ENCODE data around the gene CPB1.

The CPB1 gene

GRCh38 chr3:148884261-148884660 lies 56.6 kb downstream of the CPB1 start:
- DNase-seq, result no peak

- DNase-seq, result no peak
These were observed 62.2 kb downstream of the CPB1 start for GRCh38 chr3:148889828-148890227.

DNA sequence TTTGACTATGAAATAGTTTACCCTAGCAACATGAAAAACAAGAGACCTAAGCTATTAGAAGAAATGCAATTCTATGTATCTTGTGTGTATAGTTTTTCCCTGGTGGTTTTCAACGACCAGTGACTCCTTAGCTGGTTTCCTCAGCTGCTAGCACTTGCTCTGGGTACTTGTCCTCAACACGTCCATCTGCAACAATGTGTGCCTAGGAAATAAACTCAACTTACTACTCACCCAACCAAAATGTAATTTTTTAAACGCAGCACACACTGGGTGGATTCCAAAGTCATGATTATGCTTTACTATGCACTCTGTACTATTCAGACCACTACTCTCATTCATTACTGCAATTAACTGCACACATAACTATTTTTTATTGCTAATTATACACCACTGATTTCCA lies 68.5 kb downstream of the CPB1 start:
- no peak for DNase-seq

DNA sequence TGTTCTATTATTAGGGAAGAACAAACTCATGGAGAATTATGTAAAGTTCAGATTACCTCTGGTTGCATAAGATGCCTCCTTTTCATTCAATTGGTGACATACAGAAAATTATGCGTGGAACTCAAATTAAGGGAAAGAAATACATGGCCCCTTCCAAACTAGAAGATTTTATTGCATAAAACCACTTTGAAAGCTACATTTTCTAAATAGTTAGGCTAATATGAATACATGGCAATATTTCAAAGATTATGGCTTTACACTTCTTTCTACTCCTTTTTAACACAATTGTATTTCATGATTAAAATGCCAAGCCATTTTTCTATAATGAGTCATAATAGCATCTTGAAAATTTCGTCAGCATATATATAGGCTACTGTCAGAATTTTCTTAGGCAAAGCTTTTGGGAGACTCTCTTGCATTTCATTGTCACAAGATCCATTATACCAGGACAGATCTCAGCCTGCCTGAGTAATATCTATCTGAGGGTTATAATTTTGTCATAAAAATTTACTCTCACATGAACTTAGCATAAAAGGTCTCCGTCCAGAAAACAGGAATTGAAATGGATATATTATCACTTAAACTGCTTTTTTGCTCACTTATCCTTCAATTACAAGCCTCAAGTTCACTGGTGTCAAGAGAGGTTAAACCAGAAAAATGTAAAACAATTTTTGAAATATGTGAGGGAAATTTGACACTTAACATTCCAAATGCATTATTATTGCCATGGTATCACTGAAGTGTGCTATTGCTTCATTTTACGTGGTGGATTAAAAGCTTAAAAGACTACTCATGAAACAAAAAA lies 74.6 kb downstream of the CPB1 start:
- no peak for DNase-seq

DNA sequence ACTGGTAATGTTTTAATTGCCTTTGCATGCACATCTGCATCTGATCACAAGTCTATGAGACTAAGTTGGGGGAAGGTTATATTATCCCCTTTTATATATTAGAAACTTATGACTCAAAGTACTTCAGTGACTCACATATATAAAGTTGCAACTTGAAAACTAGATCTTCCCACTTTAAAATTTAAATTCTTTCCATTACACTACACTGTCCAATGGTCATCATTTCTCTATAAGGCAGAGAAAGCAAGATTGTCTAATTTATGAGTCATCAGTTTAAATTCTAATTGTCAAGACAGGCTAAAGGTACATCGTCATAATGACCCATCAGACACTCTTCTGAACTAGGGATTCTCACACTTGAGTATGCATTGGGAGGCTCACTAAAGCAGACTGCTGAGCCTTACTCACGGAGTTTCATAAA lies 75.4 kb downstream of the CPB1 start:
- no peak for DNase-seq

DNA sequence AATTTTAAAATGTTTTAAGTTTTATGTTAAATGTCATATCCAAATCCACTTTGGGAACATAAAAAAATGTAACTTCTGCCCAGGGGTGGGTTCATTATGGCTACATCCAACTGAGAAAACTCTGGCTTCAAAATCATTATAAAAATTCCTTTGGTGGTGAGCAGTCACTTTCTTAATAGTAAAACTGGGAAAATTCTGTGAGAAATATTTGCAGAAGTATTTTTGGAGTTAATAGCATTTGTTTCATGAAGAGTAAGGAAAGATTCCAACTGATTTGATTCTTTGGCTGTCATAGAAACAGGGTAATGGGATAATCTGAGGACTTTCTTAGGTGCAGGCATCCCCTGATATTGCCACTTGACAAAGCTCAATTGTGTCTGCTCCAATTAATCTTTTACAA lies 76.3 kb downstream of the CPB1 start:
- no peak for DNase-seq

DNA sequence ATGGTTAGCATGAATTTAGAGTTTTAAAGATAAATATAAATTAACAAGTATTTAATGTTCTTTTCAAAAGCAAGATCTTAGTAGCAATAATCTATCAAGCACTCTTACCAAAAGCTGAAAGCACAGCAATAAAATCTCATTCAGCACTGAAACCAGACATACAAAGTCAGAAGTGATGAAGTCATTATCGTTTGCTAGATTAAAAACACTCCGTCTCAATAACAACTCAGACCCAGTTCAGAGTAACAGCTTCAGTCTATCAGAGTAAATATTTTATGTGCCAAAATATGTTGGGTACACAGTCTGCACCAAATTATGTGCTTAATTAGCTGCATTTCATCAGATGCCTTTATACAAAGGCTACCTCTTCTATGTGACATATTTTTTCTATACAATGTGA lies 79.1 kb downstream of the CPB1 start:
- DNase-seq, result no peak
